GM12873 (cell line): ENCODE data around the gene OCA2.

Source experiments
- TF ChIP-seq, protein P1 (sequence below): IDR thresholded peaks from 2 replicates; pipeline ENCODE4 v1.5.1; 2012; ENCODE audit warnings: low read depth, mild to moderate bottlenecking, moderate library complexity, low read length, control low read depth; ENCODE audit not compliant: insufficient read depth; ENCODE audit errors: missing control alignments

Gene OCA2

DNA sequence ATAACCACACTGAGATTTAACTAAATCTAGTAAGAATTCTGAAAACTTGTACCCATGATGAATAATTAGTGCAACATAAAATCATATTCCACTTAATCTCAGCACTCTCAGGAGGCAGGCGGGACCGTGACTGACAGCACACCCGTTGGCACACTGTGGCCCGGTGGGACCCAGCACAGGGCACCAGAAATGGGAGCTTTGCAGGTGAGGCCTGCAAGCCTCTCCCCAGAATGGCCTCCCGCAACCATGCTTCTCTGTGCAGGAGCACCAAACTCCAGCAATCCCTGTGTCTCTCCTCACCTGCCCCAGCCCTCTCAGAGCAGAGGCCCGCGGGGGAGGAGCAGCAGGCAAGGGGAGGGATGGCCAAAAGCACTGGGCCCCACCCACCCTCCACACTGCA lies 31.5 kb upstream of the OCA2 start:
- TF ChIP-seq, protein P1, sequence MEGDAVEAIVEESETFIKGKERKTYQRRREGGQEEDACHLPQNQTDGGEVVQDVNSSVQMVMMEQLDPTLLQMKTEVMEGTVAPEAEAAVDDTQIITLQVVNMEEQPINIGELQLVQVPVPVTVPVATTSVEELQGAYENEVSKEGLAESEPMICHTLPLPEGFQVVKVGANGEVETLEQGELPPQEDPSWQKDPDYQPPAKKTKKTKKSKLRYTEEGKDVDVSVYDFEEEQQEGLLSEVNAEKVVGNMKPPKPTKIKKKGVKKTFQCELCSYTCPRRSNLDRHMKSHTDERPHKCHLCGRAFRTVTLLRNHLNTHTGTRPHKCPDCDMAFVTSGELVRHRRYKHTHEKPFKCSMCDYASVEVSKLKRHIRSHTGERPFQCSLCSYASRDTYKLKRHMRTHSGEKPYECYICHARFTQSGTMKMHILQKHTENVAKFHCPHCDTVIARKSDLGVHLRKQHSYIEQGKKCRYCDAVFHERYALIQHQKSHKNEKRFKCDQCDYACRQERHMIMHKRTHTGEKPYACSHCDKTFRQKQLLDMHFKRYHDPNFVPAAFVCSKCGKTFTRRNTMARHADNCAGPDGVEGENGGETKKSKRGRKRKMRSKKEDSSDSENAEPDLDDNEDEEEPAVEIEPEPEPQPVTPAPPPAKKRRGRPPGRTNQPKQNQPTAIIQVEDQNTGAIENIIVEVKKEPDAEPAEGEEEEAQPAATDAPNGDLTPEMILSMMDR: no peak

DNA sequence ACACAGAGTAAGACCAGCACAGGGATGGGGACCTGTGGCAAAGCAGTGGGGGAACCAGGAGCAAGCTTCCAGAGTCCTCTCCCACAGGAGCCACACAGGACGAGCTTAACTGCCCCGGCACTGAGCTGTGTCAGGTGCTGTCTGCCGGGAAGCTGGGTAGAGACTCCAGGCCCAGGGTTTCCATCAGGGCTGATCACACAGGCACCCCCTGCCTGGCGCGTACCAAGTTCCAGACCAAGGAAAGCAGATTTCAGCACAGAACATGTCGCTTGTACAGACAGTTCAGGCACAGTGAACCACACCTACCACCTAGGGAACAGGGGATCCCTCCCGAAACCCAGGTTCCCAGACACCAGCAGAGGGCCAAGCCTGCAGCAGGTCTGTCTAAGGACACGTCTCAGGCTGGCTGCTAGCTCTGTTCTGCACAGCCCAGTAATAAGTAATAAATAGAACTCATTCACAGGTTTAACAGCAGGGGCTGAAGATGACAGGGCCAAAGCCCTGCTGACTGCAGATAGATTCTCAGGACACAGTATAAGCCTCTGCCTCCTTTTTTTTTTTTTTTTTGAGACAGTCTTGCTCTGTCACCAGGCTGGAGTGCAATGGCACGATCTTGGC lies 30.2 kb upstream of the OCA2 start:
- TF ChIP-seq, protein P1: no peak

GRCh38 chr15:28128031-28128430 lies 28.9 kb upstream of the OCA2 start:
- TF ChIP-seq, protein P1: no peak

GRCh38 chr15:28127036-28127435 lies 27.9 kb upstream of the OCA2 start:
- TF ChIP-seq, protein P1: no peak

DNA sequence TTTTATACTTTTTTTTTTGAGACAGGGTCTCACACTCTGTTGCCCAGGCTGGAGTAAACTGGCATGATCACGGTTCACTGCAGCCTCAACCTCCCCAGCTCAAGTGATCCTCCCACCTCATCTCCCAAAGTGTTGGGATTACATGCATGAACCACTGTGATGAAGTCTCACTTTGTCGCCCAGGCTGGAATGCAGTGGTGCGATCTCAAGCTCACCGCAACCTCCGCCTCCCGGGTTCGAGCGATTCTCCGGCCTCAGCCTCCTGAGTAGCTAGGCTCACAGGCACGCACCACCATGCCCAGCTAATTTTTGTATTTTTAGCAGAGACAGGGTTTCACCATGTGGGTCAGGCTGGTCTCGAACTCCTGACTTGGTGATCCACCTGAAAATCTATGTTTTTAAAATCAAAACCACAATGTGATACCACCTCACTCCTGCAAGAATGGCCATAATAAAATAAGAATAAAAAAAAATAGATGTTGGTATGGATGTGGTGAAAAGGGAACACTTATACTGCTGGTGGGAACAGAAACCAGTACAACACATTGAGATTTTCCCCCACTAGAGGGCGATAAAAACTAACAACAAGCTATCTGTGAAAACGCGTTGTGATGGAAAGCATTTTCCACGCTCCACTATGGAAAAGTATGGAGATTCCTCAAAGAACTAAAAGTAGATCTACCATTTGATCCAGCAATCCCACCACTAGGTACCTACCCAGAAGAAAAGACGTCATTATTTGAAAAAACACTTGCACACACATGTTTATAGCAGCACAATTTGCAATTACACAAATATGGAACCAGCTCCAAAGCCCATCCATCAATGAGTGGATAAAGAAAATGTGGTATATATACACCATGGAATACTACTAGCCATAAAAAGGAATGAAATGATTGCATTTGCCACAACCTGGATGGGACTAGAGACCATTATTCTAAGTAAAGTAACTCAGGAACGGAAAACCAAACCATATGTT lies 26.8 kb upstream of the OCA2 start:
- TF ChIP-seq, protein P1: peak; percentile 54

DNA sequence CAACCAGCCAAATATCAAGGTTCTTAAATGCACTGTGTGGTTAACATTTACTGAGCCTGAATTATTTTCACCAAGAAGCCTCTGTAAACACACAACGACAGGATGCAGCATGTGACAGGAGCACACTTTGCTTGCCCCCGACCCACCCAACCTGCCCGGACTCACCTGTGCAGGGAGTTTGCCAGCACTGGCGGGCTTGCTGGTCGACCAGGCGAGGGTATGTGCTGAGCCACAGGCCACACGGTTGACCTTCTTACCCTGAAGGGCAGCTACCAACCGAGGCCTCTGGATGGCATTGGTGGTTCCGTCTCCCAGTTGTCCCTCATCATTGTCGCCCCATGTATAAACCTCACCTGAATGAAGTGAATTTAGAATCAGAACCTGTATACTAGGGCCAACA lies 25.7 kb upstream of the OCA2 start:
- TF ChIP-seq, protein P1: no peak

GRCh38 chr15:28123408-28124023 lies 24.4 kb upstream of the OCA2 start:
- TF ChIP-seq, protein P1: peak; percentile 68
